BE2C (cell line): ENCODE results near the gene FANCC.
A peak's percentile ranks its signal among the peaks of the same experiment; 100 is the strongest.

Experiments
- DNase-seq: peaks from one replicate; pipeline ENCODE4 v3.0.0-alpha.2; 2020
- H3K27me3 ChIP-seq: fragments of 250-450 bp; sonication (Bioruptor Pico); 2 replicates; pipeline ENCODE4 v1.5.1; 2020; ENCODE audit warnings: mild to moderate bottlenecking
- H3K36me3 ChIP-seq: fragments of 250-450 bp; sonication (Bioruptor Pico); 2 replicates; pipeline ENCODE4 v1.5.1; 2020; ENCODE audit warnings: mild to moderate bottlenecking
- H3K4me1 ChIP-seq: fragments of 250-450 bp; sonication (Bioruptor Pico); 2 replicates; pipeline ENCODE4 v1.5.1; 2020
- H3K4me3 ChIP-seq: 2 replicates; pipeline ENCODE4 v1.5.1; 2011; ENCODE audit warnings: low read depth, low read length
- H3K9me3 ChIP-seq: fragments of 250-450 bp; sonication (Bioruptor Pico); 2 replicates; pipeline ENCODE4 v1.5.1; 2020
- CTCF ChIP-seq: IDR thresholded peaks from 2 replicates; pipeline ENCODE4 v1.5.1; 2012; ENCODE audit warnings: mild to moderate bottlenecking, low read depth, low read length

The FANCC gene

GRCh38 chr9:95104581-95104960 is 212.9 kb downstream of the FANCC start:
- no peak for TF ChIP-seq CTCF
- Histone ChIP-seq H3K36me3 (peaks cover 93% of the 10 kb centered on the region), H3K4me3 (no peak overlapping the region), H3K27me3 (no peaks in the 10 kb centered on the region), H3K9me3 (no peaks in the 10 kb centered on the region), H3K4me1 (peaks cover 45% of the 10 kb centered on the region)
- DNase-seq: no peak

- Histone ChIP-seq H3K4me3 (no peak overlapping the region), H3K36me3 (peaks cover 93% of the 10 kb centered on the region), H3K27me3 (no peaks in the 10 kb centered on the region), H3K9me3 (no peaks in the 10 kb centered on the region), H3K4me1 (peaks cover 45% of the 10 kb centered on the region)
- TF ChIP-seq CTCF: no peak
- DNase-seq: peak; percentile 55
These were observed 213.5 kb downstream of the FANCC start for GRCh38 chr9:95103871-95104580.

GRCh38 chr9:95103281-95103771 is 214.2 kb downstream of the FANCC start:
- H3K36me3 ChIP-seq: peaks cover 90% of the 10 kb centered on the region
- TF ChIP-seq CTCF: peak; percentile 55
- peak; percentile 55 for DNase-seq
- no peaks in the 10 kb centered on the region for H3K27me3 ChIP-seq
- no peaks in the 10 kb centered on the region for H3K9me3 ChIP-seq
- H3K4me3 ChIP-seq: no peak overlapping the region
- peaks cover 47% of the 10 kb centered on the region for H3K4me1 ChIP-seq

- TF ChIP-seq CTCF: no peak
- Histone ChIP-seq H3K9me3 (no peaks in the 10 kb centered on the region), H3K27me3 (no peaks in the 10 kb centered on the region), H3K4me1 (peaks cover 50% of the 10 kb centered on the region), H3K4me3 (no peak overlapping the region), H3K36me3 (peaks cover 85% of the 10 kb centered on the region)
- no peak for DNase-seq
These were observed 214.9 kb downstream of the FANCC start for GRCh38 chr9:95102572-95102971.

- H3K4me1 ChIP-seq: peaks cover 50% of the 10 kb centered on the region
- no peaks in the 10 kb centered on the region for H3K27me3 ChIP-seq
- no peaks in the 10 kb centered on the region for H3K9me3 ChIP-seq
- no peak for DNase-seq
- H3K36me3 ChIP-seq: peaks cover 83% of the 10 kb centered on the region
- TF ChIP-seq CTCF: no peak
- H3K4me3 ChIP-seq: no peak overlapping the region
These were observed 215.5 kb downstream of the FANCC start for GRCh38 chr9:95102001-95102433.

- H3K27me3 ChIP-seq: no peaks in the 10 kb centered on the region
- no peak for DNase-seq
- H3K4me3 ChIP-seq: no peak overlapping the region
- no peak for TF ChIP-seq CTCF
- no peaks in the 10 kb centered on the region for H3K9me3 ChIP-seq
- H3K4me1 ChIP-seq: peaks cover 50% of the 10 kb centered on the region
- H3K36me3 ChIP-seq: peaks cover 81% of the 10 kb centered on the region
These were observed 216.2 kb downstream of the FANCC start for GRCh38 chr9:95101326-95101725.
